GM23338 (cell line): ENCODE data around the gene SYT12. TPM values are rescaled to one million over a fixed set of nuclear protein-coding genes. Genes with fewer than 3 reads are reported as not detected.

Experiments
- ATAC-seq: fragments of 200-7000 bp; cut with Tn5 transposase; 3 replicates; pipeline ENCODE4 v1.9.1; 2020
- DNase-seq: peaks from one replicate; pipeline ENCODE4 v3.0.0-alpha.2; 2015; ENCODE audit warnings: low spot score
- H2AFZ ChIP-seq: fragments of 200-600 bp; sonication (generic); 2 replicates; pipeline ENCODE4 v1.8.0; 2016; ENCODE audit warnings: antibody characterized with exemption, mild to moderate bottlenecking, moderate library complexity
- H3F3A ChIP-seq: fragments of 200-600 bp; sonication (generic); replicated peaks from 2 replicates; pipeline ENCODE4 v1.8.0; 2017; ENCODE audit warnings: antibody characterized with exemption, mixed run types, low read depth
- H3K27ac ChIP-seq: fragments of 200-600 bp; sonication (generic); 2 replicates; pipeline ENCODE4 v1.6.1; 2016; ENCODE audit warnings: low read depth
- H3K27me3 ChIP-seq: fragments of 200-600 bp; sonication (generic); 2 replicates; pipeline ENCODE4 v1.8.0; 2016; ENCODE audit warnings: mild to moderate bottlenecking, mixed run types, moderate library complexity; ENCODE audit not compliant: insufficient read depth
- H3K36me3 ChIP-seq: fragments of 200-600 bp; sonication (generic); 2 replicates; pipeline ENCODE4 v1.8.0; 2016; ENCODE audit warnings: mild to moderate bottlenecking; ENCODE audit not compliant: insufficient read depth
- H3K4me1 ChIP-seq: fragments of 200-600 bp; sonication (generic); 2 replicates; pipeline ENCODE4 v1.8.0; 2016; ENCODE audit warnings: mild to moderate bottlenecking, moderate library complexity; ENCODE audit not compliant: insufficient read depth
- H3K4me2 ChIP-seq: fragments of 200-600 bp; sonication (generic); 2 replicates; pipeline ENCODE4 v1.7.1; 2017; ENCODE audit warnings: mixed run types
- H3K4me3 ChIP-seq: fragments of 200-600 bp; sonication (generic); 2 replicates; pipeline ENCODE4 v1.6.1; 2016; ENCODE audit warnings: mixed run types
- H3K79me2 ChIP-seq: fragments of 200-600 bp; sonication (generic); replicated peaks from 2 replicates; pipeline ENCODE4 v1.8.0; 2017; ENCODE audit warnings: mild to moderate bottlenecking; ENCODE audit not compliant: insufficient read depth
- H3K9me2 ChIP-seq: fragments of 200-600 bp; sonication (generic); 2 replicates; pipeline ENCODE4 v1.8.0; 2017; ENCODE audit not compliant: insufficient read depth
- H4K20me1 ChIP-seq: fragments of 200-600 bp; sonication (generic); replicated peaks from 2 replicates; pipeline ENCODE4 v1.8.0; 2017; ENCODE audit warnings: mild to moderate bottlenecking; ENCODE audit not compliant: insufficient read depth
- H3K27ac Mint-ChIP-seq: 2 replicates; pipeline ENCODE4 v1.8.0; 2020; ENCODE audit warnings: inconsistent platforms, mild to moderate bottlenecking, moderate library complexity, mixed read lengths
- H3K27me3 Mint-ChIP-seq: 3 replicates; pipeline ENCODE4 v1.8.0; 2022; ENCODE audit warnings: low read depth, mild to moderate bottlenecking, moderate library complexity, mixed read lengths, inconsistent platforms; ENCODE audit not compliant: insufficient read depth, poor library complexity
- H3K36me3 Mint-ChIP-seq: 3 replicates; pipeline ENCODE4 v1.8.0; 2021; ENCODE audit warnings: low read depth, mild to moderate bottlenecking, inconsistent platforms, moderate library complexity, mixed read lengths
- H3K4me1 Mint-ChIP-seq: 3 replicates; pipeline ENCODE4 v1.8.0; 2020; ENCODE audit warnings: mild to moderate bottlenecking, inconsistent platforms, mixed read lengths
- H3K4me3 Mint-ChIP-seq: 3 replicates; pipeline ENCODE4 v1.8.0; 2021; ENCODE audit warnings: moderate library complexity, mild to moderate bottlenecking, inconsistent platforms, mixed read lengths
- H3K9me3 Mint-ChIP-seq: 3 replicates; pipeline ENCODE4 v1.8.0; 2020; ENCODE audit warnings: moderate library complexity, mild to moderate bottlenecking, inconsistent platforms, mixed read lengths
- CREB1 ChIP-seq: fragments of 250-450 bp; sonication (Bioruptor Pico); IDR thresholded peaks from 2 replicates; pipeline ENCODE4 v1.5.0; 2020; ENCODE audit warnings: low read depth, mild to moderate bottlenecking, moderate library complexity
- EZH2 ChIP-seq: fragments of 200-600 bp; sonication (generic); IDR thresholded peaks from one replicate; pipeline ENCODE4 v1.8.0; 2017; ENCODE audit warnings: antibody characterized with exemption, mild to moderate bottlenecking, low read depth; ENCODE audit not compliant: unreplicated experiment
- EZH2phosphoT487 ChIP-seq: fragments of 200-600 bp; sonication (generic); IDR thresholded peaks from one replicate; pipeline ENCODE4 v1.8.1; 2018; ENCODE audit warnings: antibody characterized with exemption; ENCODE audit not compliant: unreplicated experiment
- JUNB ChIP-seq: IDR thresholded peaks from one replicate; pipeline ENCODE4 v1.6.1; 2016; ENCODE audit warnings: antibody characterized with exemption; ENCODE audit not compliant: unreplicated experiment
- NANOG ChIP-seq: IDR thresholded peaks from 2 replicates; pipeline ENCODE4 v1.6.1; 2016; ENCODE audit warnings: antibody characterized with exemption, borderline replicate concordance
- POLR2AphosphoS5 ChIP-seq: IDR thresholded peaks from 2 replicates; pipeline ENCODE4 v1.6.1; 2016; ENCODE audit warnings: antibody characterized with exemption, low read depth
- REST ChIP-seq: IDR thresholded peaks from one replicate; pipeline ENCODE4 v1.6.1; 2018; ENCODE audit warnings: antibody characterized with exemption; ENCODE audit not compliant: unreplicated experiment
- STAT1 ChIP-seq: IDR thresholded peaks from one replicate; pipeline ENCODE4 v1.6.1; 2016; ENCODE audit warnings: antibody characterized with exemption; ENCODE audit not compliant: unreplicated experiment
- ZNF114 ChIP-seq: fragments of 250-450 bp; sonication (Bioruptor Pico); IDR thresholded peaks from 2 replicates; pipeline ENCODE4 v1.5.0; 2020; ENCODE audit warnings: mild to moderate bottlenecking, moderate library complexity
- ZNF331 ChIP-seq: fragments of 250-450 bp; sonication (Bioruptor Pico); IDR thresholded peaks from 2 replicates; pipeline ENCODE4 v1.5.0; 2020; ENCODE audit warnings: low read depth, mild to moderate bottlenecking, moderate library complexity
- polyA plus RNA-seq: library from polyadenylated mRNA; unstranded; fragments of >200 nt; fragmentation: Nextera tagmentation; extraction: Ambion mirVana; gene quantifications from 2 replicates; pipeline ENCODE4 v1.2.1, GENCODE V29; 2016
- total RNA-seq: library from RNA; depleted of rRNA; stranded (reverse); fragments of >200 nt; shearing (Covaris generic); gene quantifications from 2 replicates; pipeline ENCODE4 v1.2.3, GENCODE V29; 2014
- TF ChIP-seq, protein P1 (sequence below): fragments of 250-450 bp; sonication (Bioruptor Pico); IDR thresholded peaks from 2 replicates; pipeline ENCODE4 v1.5.0; 2020; ENCODE audit warnings: mild to moderate bottlenecking, moderate library complexity
- TF ChIP-seq, protein P2 (sequence below), 2 experiments: fragments of 200-600 bp in 1 of 2; sonication (generic) in 1 of 2; conservative IDR thresholded peaks; 2 replicates each; pipeline versions ENCODE4 v1.5.1 to v1.6.1; 2016 to 2017; ENCODE audit warnings: antibody characterized with exemption in 2 of 2, low read depth in 2 of 2, mild to moderate bottlenecking in 2 of 2, moderate library complexity in 1 of 2
- TF ChIP-seq, protein P3 (sequence below): IDR thresholded peaks from 2 replicates; pipeline ENCODE4 v1.6.1; 2016; ENCODE audit warnings: antibody characterized with exemption

The SYT12 gene
- total and polyA plus RNA-seq, 2 experiments from 2014 or later = 0.92 to 2.5 TPM

DNA sequence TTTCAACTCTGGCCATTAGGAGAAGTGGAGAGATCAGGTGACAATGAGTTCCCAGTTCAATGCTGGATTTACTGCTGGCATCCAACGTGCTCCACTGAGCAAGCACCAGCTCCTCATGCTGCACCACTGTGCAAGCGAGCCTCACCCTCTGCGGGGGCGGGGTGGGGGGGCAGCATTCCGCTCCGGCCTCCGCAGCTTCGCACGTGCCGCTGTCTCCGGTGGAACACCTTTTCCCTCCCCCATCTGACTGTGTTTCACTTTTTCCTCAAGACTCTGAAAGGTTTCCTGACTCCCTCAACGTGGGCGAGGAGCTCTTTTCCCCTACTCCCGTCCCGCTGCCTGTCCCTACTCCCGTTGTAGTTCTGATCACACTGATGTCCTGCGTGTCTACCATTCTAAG, 32.9 kb downstream of the SYT12 start:
- peak overlapping the region; percentile 81 for H3K4me3 Mint-ChIP-seq
- no peak overlapping the region for H3K27ac ChIP-seq
- H3K9me3 Mint-ChIP-seq = no peaks in the 10 kb centered on the region
- DNase-seq = no peak
- no peaks in the 10 kb centered on the region for H3K36me3 Mint-ChIP-seq
- peaks cover 8% of the 10 kb centered on the region for H3K27me3 ChIP-seq
- peak overlapping the region; percentile 74; the same call in 1 of the 2 replicates for H3K4me3 ChIP-seq
- H3K4me1 Mint-ChIP-seq = peaks cover 29% of the 10 kb centered on the region
- no peaks in the 10 kb centered on the region for H3K9me2 ChIP-seq
- peak overlapping the region; percentile 97; the same call in 1 of the 2 replicates for H2AFZ ChIP-seq
- no peak overlapping the region for H3K27ac Mint-ChIP-seq
- peaks cover 21% of the 10 kb centered on the region for H3K4me1 ChIP-seq
- 0 out of 2 replicates have a peak, but pooled peaks cover 14% of the 10 kb centered on the region for H3F3A ChIP-seq
- no peak for ATAC-seq
- H3K79me2 ChIP-seq = no peaks in the 10 kb centered on the region
- H3K4me2 ChIP-seq = peak overlapping the region; percentile 93
- H3K27me3 Mint-ChIP-seq = peaks cover 22% of the 10 kb centered on the region
- TF ChIP-seq NANOG = no peak
- no peak for TF ChIP-seq REST
- TF ChIP-seq, protein P1, sequence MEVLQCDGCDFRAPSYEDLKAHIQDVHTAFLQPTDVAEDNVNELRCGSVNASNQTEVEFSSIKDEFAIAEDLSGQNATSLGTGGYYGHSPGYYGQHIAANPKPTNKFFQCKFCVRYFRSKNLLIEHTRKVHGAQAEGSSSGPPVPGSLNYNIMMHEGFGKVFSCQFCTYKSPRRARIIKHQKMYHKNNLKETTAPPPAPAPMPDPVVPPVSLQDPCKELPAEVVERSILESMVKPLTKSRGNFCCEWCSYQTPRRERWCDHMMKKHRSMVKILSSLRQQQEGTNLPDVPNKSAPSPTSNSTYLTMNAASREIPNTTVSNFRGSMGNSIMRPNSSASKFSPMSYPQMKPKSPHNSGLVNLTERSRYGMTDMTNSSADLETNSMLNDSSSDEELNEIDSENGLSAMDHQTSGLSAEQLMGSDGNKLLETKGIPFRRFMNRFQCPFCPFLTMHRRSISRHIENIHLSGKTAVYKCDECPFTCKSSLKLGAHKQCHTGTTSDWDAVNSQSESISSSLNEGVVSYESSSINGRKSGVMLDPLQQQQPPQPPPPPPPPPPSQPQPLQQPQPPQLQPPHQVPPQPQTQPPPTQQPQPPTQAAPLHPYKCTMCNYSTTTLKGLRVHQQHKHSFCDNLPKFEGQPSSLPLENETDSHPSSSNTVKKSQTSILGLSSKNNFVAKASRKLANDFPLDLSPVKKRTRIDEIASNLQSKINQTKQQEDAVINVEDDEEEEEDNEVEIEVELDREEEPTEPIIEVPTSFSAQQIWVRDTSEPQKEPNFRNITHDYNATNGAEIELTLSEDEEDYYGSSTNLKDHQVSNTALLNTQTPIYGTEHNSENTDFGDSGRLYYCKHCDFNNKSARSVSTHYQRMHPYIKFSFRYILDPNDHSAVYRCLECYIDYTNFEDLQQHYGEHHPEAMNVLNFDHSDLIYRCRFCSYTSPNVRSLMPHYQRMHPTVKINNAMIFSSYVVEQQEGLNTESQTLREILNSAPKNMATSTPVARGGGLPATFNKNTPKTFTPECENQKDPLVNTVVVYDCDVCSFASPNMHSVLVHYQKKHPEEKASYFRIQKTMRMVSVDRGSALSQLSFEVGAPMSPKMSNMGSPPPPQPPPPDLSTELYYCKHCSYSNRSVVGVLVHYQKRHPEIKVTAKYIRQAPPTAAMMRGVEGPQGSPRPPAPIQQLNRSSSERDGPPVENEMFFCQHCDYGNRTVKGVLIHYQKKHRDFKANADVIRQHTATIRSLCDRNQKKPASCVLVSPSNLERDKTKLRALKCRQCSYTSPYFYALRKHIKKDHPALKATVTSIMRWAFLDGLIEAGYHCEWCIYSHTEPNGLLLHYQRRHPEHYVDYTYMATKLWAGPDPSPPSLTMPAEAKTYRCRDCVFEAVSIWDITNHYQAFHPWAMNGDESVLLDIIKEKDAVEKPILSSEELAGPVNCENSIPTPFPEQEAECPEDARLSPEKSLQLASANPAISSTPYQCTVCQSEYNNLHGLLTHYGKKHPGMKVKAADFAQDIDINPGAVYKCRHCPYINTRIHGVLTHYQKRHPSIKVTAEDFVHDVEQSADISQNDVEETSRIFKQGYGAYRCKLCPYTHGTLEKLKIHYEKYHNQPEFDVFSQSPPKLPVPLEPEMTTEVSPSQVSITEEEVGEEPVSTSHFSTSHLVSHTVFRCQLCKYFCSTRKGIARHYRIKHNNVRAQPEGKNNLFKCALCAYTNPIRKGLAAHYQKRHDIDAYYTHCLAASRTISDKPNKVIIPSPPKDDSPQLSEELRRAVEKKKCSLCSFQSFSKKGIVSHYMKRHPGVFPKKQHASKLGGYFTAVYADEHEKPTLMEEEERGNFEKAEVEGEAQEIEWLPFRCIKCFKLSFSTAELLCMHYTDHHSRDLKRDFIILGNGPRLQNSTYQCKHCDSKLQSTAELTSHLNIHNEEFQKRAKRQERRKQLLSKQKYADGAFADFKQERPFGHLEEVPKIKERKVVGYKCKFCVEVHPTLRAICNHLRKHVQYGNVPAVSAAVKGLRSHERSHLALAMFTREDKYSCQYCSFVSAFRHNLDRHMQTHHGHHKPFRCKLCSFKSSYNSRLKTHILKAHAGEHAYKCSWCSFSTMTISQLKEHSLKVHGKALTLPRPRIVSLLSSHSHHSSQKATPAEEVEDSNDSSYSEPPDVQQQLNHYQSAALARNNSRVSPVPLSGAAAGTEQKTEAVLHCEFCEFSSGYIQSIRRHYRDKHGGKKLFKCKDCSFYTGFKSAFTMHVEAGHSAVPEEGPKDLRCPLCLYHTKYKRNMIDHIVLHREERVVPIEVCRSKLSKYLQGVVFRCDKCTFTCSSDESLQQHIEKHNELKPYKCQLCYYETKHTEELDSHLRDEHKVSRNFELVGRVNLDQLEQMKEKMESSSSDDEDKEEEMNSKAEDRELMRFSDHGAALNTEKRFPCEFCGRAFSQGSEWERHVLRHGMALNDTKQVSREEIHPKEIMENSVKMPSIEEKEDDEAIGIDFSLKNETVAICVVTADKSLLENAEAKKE (CRISPR knock-in tag) = no peak
- no peak for TF ChIP-seq EZH2phosphoT487
- TF ChIP-seq ZNF114 = no peak
- TF ChIP-seq POLR2AphosphoS5 = no peak
- no peak for TF ChIP-seq EZH2
- TF ChIP-seq STAT1 = no peak
- TF ChIP-seq JUNB = no peak
- TF ChIP-seq, protein P2, sequence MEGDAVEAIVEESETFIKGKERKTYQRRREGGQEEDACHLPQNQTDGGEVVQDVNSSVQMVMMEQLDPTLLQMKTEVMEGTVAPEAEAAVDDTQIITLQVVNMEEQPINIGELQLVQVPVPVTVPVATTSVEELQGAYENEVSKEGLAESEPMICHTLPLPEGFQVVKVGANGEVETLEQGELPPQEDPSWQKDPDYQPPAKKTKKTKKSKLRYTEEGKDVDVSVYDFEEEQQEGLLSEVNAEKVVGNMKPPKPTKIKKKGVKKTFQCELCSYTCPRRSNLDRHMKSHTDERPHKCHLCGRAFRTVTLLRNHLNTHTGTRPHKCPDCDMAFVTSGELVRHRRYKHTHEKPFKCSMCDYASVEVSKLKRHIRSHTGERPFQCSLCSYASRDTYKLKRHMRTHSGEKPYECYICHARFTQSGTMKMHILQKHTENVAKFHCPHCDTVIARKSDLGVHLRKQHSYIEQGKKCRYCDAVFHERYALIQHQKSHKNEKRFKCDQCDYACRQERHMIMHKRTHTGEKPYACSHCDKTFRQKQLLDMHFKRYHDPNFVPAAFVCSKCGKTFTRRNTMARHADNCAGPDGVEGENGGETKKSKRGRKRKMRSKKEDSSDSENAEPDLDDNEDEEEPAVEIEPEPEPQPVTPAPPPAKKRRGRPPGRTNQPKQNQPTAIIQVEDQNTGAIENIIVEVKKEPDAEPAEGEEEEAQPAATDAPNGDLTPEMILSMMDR (conservative IDR thresholded peaks at IDR 0.05; ENCODE audit: low read depth in 2 of 2) = no peak
- TF ChIP-seq, protein P3, sequence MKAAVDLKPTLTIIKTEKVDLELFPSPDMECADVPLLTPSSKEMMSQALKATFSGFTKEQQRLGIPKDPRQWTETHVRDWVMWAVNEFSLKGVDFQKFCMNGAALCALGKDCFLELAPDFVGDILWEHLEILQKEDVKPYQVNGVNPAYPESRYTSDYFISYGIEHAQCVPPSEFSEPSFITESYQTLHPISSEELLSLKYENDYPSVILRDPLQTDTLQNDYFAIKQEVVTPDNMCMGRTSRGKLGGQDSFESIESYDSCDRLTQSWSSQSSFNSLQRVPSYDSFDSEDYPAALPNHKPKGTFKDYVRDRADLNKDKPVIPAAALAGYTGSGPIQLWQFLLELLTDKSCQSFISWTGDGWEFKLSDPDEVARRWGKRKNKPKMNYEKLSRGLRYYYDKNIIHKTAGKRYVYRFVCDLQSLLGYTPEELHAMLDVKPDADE = no peak
- no peak for TF ChIP-seq CREB1 (CRISPR knock-in tag)
- no peak for TF ChIP-seq ZNF331 (CRISPR knock-in tag)
- H3K36me3 ChIP-seq = no peaks in the 10 kb centered on the region
- no peaks in the 10 kb centered on the region for H4K20me1 ChIP-seq
